HEK293 (cell line): Measurements from ENCODE around the gene MEAK7.

Experiments
- CTCF ChIA-PET: fragments of 350-600 bp; formaldehyde crosslinking; extraction: SDS; loops from one replicate; lab custom pipeline; 2021; ENCODE audit warnings: antibody characterized with exemption; lab: Yijun Ruan, JAX
- POLR2A ChIA-PET: fragments of 300-600 bp; formaldehyde crosslinking; extraction: SDS; loops from one replicate; lab custom pipeline; 2020; ENCODE audit warnings: antibody characterized with exemption, inconsistent platforms; lab: Yijun Ruan, JAX
- H3K27ac ChIP-seq: fragments of 200-500 bp; sonication (Bioruptor generic); 2 replicates; pipeline ENCODE4 v1.5.1; 2014; ENCODE audit warnings: low read depth, low read length, control low read depth, inconsistent platforms; ENCODE audit errors: extremely low read depth
- H3K36me3 ChIP-seq, 2 experiments: fragments of 200-500 bp in 1 of 2; sonication (Bioruptor generic) in 1 of 2; 1 replicate in 1 of 2; 2 replicates in 1 of 2; pipeline ENCODE4 v1.5.1; 2014 to 2017; ENCODE audit warnings: inconsistent platforms in 2 of 2, low read length in 2 of 2; ENCODE audit not compliant: control insufficient read depth in 2 of 2, insufficient read depth in 1 of 2
- H3K4me1 ChIP-seq: fragments of 200-500 bp; sonication (Bioruptor generic); 2 replicates; pipeline ENCODE4 v1.5.1; 2014; ENCODE audit warnings: mild to moderate bottlenecking, low read length, inconsistent platforms; ENCODE audit not compliant: control insufficient read depth, insufficient read depth
- H3K4me3 ChIP-seq: 2 replicates; pipeline ENCODE4 v1.5.1; 2011; ENCODE audit warnings: low read depth, mild to moderate bottlenecking, control low read depth, low read length, moderate library complexity
- H3K9me3 ChIP-seq: fragments of 200-500 bp; sonication (Bioruptor generic); 2 replicates; pipeline ENCODE4 v1.5.1; 2014; ENCODE audit warnings: low read depth, low read length, inconsistent platforms; ENCODE audit not compliant: control insufficient read depth, insufficient read depth
- GFI1B ChIP-seq: fragments of 450-650 bp; formaldehyde crosslinking; IDR thresholded peaks from 2 replicates; pipeline ENCODE4 v1.5.1; 2016; ENCODE audit warnings: missing biosample characterization, missing genetic modification characterization
- KLF1 ChIP-seq: fragments of 450-650 bp; formaldehyde crosslinking; IDR thresholded peaks from 2 replicates; pipeline ENCODE4 v1.5.1; 2016; ENCODE audit warnings: missing biosample characterization, missing genetic modification characterization
- MYNN ChIP-seq: fragments of 450-650 bp; formaldehyde crosslinking; IDR thresholded peaks from 2 replicates; pipeline ENCODE4 v1.5.1; 2016; ENCODE audit warnings: missing biosample characterization, missing genetic modification characterization, borderline replicate concordance
- MZF1 ChIP-seq: fragments of 450-650 bp; formaldehyde crosslinking; IDR thresholded peaks from 2 replicates; pipeline ENCODE4 v1.5.1; 2017; ENCODE audit warnings: missing biosample characterization, missing genetic modification characterization, borderline replicate concordance
- PRDM1 ChIP-seq: fragments of 450-650 bp; formaldehyde crosslinking; IDR thresholded peaks from 2 replicates; pipeline ENCODE4; 2016; ENCODE audit warnings: missing biosample characterization, missing genetic modification characterization
- SETDB1 ChIP-seq: IDR thresholded peaks from one replicate; pipeline ENCODE4 v1.6.1; 2017; ENCODE audit warnings: mild to moderate bottlenecking, low read length, moderate library complexity, mixed read lengths; ENCODE audit not compliant: insufficient read length
- TRIM28 ChIP-seq: IDR thresholded peaks from 2 replicates; pipeline ENCODE4 v1.6.1; 2011; ENCODE audit warnings: low read length, control low read depth, borderline replicate concordance
- ZFHX2 ChIP-seq: fragments of 450-650 bp; formaldehyde crosslinking; conservative IDR thresholded peaks from 2 replicates; pipeline ENCODE4 v1.5.1; 2016; ENCODE audit warnings: missing biosample characterization, missing genetic modification characterization
- ZFP37 ChIP-seq: fragments of 450-650 bp; formaldehyde crosslinking; IDR thresholded peaks from 2 replicates; pipeline ENCODE4 v1.5.1; 2016; ENCODE audit warnings: missing biosample characterization, missing genetic modification characterization
- ZNF132 ChIP-seq: fragments of 450-650 bp; formaldehyde crosslinking; IDR thresholded peaks from 2 replicates; pipeline ENCODE4 v1.5.1; 2017; ENCODE audit warnings: missing biosample characterization, missing genetic modification characterization, borderline replicate concordance
- ZNF175 ChIP-seq: fragments of 450-650 bp; formaldehyde crosslinking; IDR thresholded peaks from 2 replicates; pipeline ENCODE4 v1.5.1; 2016; ENCODE audit warnings: missing biosample characterization, missing genetic modification characterization
- ZNF341 ChIP-seq: fragments of 450-650 bp; formaldehyde crosslinking; IDR thresholded peaks from 2 replicates; pipeline ENCODE4; 2016; ENCODE audit warnings: low read depth, missing biosample characterization, missing genetic modification characterization
- ZNF354C ChIP-seq: fragments of 450-650 bp; formaldehyde crosslinking; IDR thresholded peaks from 2 replicates; pipeline ENCODE4 v1.5.1; 2016; ENCODE audit warnings: missing biosample characterization, missing genetic modification characterization, low read depth, borderline replicate concordance
- ZNF404 ChIP-seq: fragments of 450-650 bp; formaldehyde crosslinking; IDR thresholded peaks from 2 replicates; pipeline ENCODE4 v1.5.1; 2017; ENCODE audit warnings: missing biosample characterization, missing genetic modification characterization
- ZNF488 ChIP-seq: fragments of 450-650 bp; formaldehyde crosslinking; IDR thresholded peaks from 2 replicates; pipeline ENCODE4 v1.5.1; 2016; ENCODE audit warnings: missing biosample characterization, missing genetic modification characterization
- ZNF521 ChIP-seq: fragments of 450-650 bp; formaldehyde crosslinking; IDR thresholded peaks from 2 replicates; pipeline ENCODE4 v1.5.1; 2017; ENCODE audit warnings: missing biosample characterization, mild to moderate bottlenecking, missing genetic modification characterization
- ZNF548 ChIP-seq: fragments of 450-650 bp; formaldehyde crosslinking; IDR thresholded peaks from 2 replicates; pipeline ENCODE4 v1.5.1; 2016; ENCODE audit warnings: missing biosample characterization, missing genetic modification characterization
- ZNF549 ChIP-seq: fragments of 450-650 bp; IDR thresholded peaks from 2 replicates; pipeline ENCODE4 v1.5.1; 2018; ENCODE audit warnings: missing biosample characterization, missing genetic modification characterization, mild to moderate bottlenecking, inconsistent platforms, moderate library complexity
- ZNF580 ChIP-seq: fragments of 450-650 bp; formaldehyde crosslinking; IDR thresholded peaks from 2 replicates; pipeline ENCODE4 v1.5.1; 2016; ENCODE audit warnings: missing biosample characterization, missing genetic modification characterization
- ZNF610 ChIP-seq: fragments of 450-650 bp; formaldehyde crosslinking; IDR thresholded peaks from 2 replicates; pipeline ENCODE4 v1.5.1; 2016; ENCODE audit warnings: missing biosample characterization, missing genetic modification characterization, borderline replicate concordance
- ZNF623 ChIP-seq: fragments of 450-650 bp; formaldehyde crosslinking; IDR thresholded peaks from 2 replicates; pipeline ENCODE4 v1.5.1; 2016; ENCODE audit warnings: missing biosample characterization, missing genetic modification characterization
- ZNF626 ChIP-seq: fragments of 450-650 bp; sonication (Bioruptor Pico); formaldehyde crosslinking; IDR thresholded peaks from 2 replicates; pipeline ENCODE4 v1.5.1; 2018; ENCODE audit warnings: missing biosample characterization, missing genetic modification characterization, inconsistent platforms
- ZNF658 ChIP-seq: fragments of 450-650 bp; formaldehyde crosslinking; IDR thresholded peaks from 2 replicates; pipeline ENCODE4; 2016; ENCODE audit warnings: missing biosample characterization, missing genetic modification characterization
- ZNF660 ChIP-seq: fragments of 450-650 bp; IDR thresholded peaks from 2 replicates; pipeline ENCODE4 v1.5.1; 2018; ENCODE audit warnings: missing biosample characterization, mild to moderate bottlenecking, missing genetic modification characterization
- ZNF701 ChIP-seq: fragments of 450-650 bp; formaldehyde crosslinking; IDR thresholded peaks from 2 replicates; pipeline ENCODE4 v1.5.1; 2016; ENCODE audit warnings: missing biosample characterization, missing genetic modification characterization
- ZNF76 ChIP-seq: fragments of 450-650 bp; formaldehyde crosslinking; IDR thresholded peaks from 2 replicates; pipeline ENCODE4; 2016; ENCODE audit warnings: low read depth, missing biosample characterization, missing genetic modification characterization, borderline replicate concordance
- ZNF777 ChIP-seq: fragments of 450-650 bp; formaldehyde crosslinking; IDR thresholded peaks from 2 replicates; pipeline ENCODE4 v1.5.1; 2017; ENCODE audit warnings: missing biosample characterization, missing genetic modification characterization, borderline replicate concordance
- ZNF843 ChIP-seq: fragments of 450-650 bp; formaldehyde crosslinking; IDR thresholded peaks from 2 replicates; pipeline ENCODE4 v1.5.1; 2016; ENCODE audit warnings: missing biosample characterization, missing genetic modification characterization
- ZSCAN5A ChIP-seq: fragments of 450-650 bp; formaldehyde crosslinking; IDR thresholded peaks from 2 replicates; pipeline ENCODE4 v1.5.1; 2016; ENCODE audit warnings: missing biosample characterization, missing genetic modification characterization
- TF ChIP-seq, protein P1 (sequence below): fragments of 450-650 bp; formaldehyde crosslinking; IDR thresholded peaks from 2 replicates; pipeline ENCODE4 v1.5.1; 2016; ENCODE audit warnings: missing biosample characterization, missing genetic modification characterization
- TF ChIP-seq, protein P2 (sequence below): fragments of 450-650 bp; formaldehyde crosslinking; IDR thresholded peaks from 2 replicates; pipeline ENCODE4 v1.5.1; 2016; ENCODE audit warnings: missing biosample characterization, missing genetic modification characterization

MEAK7 gene

DNA sequence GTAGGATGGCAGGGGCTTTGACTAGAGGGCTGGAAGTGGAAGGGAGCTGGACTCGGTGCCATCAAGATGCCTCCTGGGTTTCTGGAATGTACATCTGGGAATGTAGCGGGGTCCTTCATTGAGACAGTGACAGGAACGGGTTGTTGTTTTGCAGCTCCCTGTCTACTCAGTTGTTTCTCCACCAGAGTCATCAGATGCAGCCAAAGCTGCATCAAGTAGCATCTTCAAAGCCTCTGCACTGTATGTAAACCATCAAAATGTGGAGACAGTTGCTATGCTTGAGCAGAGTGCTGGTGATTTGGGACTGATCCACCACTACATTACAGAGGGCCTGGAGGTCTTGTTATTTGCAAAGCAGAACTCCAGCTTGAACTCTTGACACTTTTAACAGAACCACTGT is 25.1 kb upstream of the MEAK7 start:
- no peak overlapping the region for H3K27ac ChIP-seq
- POLR2A ChIA-PET, result no interaction called here
- H3K4me3 ChIP-seq, result no peak overlapping the region
- no peaks in the 10 kb centered on the region for H3K36me3 ChIP-seq
- TF ChIP-seq ZNF580 (tag by site-specific recombination) (no peak), ZNF626 (tag by site-specific recombination) (no peak), ZNF132 (tag by site-specific recombination) (no peak), MZF1 (tag by site-specific recombination) (no peak), ZNF623 (tag by site-specific recombination) (no peak), ZNF521 (tag by site-specific recombination) (no peak), ZNF548 (peak; percentile 64), SETDB1 (peak; percentile 45), TRIM28 (peak; percentile 97; the same call in 1 of the 2 replicates), ZNF660 (no peak), ZFHX2 (tag by site-specific recombination) (no peak), KLF1 (tag by site-specific recombination) (no peak), ZNF175 (no peak), ZNF354C (tag by site-specific recombination) (no peak), ZNF549 (tag by site-specific recombination) (no peak)
- TF ChIP-seq, protein P1, sequence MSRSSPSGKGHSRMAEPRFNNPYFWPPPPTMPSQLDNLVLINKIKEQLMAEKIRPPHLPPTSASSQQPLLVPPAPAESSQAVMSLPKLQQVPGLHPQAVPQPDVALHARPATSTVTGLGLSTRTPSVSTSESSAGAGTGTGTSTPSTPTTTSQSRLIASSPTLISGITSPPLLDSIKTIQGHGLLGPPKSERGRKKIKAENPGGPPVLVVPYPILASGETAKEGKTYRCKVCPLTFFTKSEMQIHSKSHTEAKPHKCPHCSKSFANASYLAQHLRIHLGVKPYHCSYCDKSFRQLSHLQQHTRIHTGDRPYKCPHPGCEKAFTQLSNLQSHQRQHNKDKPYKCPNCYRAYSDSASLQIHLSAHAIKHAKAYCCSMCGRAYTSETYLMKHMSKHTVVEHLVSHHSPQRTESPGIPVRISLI, result no peak
- no peaks in the 10 kb centered on the region for H3K9me3 ChIP-seq
- H3K4me1 ChIP-seq, result no peaks in the 10 kb centered on the region
- CTCF ChIA-PET, result interaction anchor here (0.8 to 1.1 kb wide), 3 partner anchors 10 to 33 kb away, joined by 3 to 5 read pairs (median 3); no protein-coding TSS in a partner anchor

- Histone ChIP-seq H3K9me3 (no peaks in the 10 kb centered on the region), H3K36me3 (no peaks in the 10 kb centered on the region), H3K4me1 (no peaks in the 10 kb centered on the region), H3K4me3 (no peak overlapping the region), H3K27ac (no peak overlapping the region)
- ChIA-PET CTCF (interaction anchor here (0.6 to 2.1 kb wide), 3 partner anchors 17 to 1984 kb away, joined by 3 to 10 read pairs (median 8); no protein-coding TSS in a partner anchor), POLR2A (interaction anchor here (0.5 to 0.6 kb wide), 2 partner anchors 10 to 29 kb away, joined by 5 to 8 read pairs; no protein-coding TSS in a partner anchor)
- TF ChIP-seq ZNF341 (tag by site-specific recombination) (no peak), ZFP37 (tag by site-specific recombination) (no peak), ZNF404 (tag by site-specific recombination) (no peak), ZNF843 (no peak), ZSCAN5A (tag by site-specific recombination) (no peak), ZNF701 (tag by site-specific recombination) (no peak), GFI1B (tag by site-specific recombination) (no peak), ZNF777 (no peak), ZNF488 (tag by site-specific recombination) (no peak), MYNN (no peak), ZNF76 (tag by site-specific recombination) (no peak), TRIM28 (no peak), ZNF580 (tag by site-specific recombination) (no peak), ZNF658 (tag by site-specific recombination) (no peak), PRDM1 (tag by site-specific recombination) (no peak), ZNF610 (no peak)
- TF ChIP-seq, protein P2, sequence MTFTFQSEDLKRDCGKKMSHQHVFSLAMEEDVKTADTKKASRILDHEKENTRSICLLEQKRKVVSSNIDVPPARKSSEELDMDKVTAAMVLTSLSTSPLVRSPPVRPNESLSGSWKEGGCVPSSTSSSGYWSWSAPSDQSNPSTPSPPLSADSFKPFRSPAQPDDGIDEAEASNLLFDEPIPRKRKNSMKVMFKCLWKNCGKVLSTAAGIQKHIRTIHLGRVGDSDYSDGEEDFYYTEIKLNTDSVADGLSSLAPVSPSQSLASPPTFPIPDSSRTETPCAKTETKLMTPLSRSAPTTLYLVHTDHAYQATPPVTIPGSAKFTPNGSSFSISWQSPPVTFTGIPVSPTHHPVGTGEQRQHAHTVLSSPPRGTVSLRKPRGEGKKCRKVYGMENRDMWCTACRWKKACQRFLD (tag by site-specific recombination), result no peak
These were observed 23.9 kb upstream of the MEAK7 start for GRCh38 chr16:84528322-84528721.
